SK-N-MC (cell line): ENCODE data around the gene BRSK2.

Experiments
- DNase-seq: peaks from one replicate; pipeline ENCODE4 v3.0.0-alpha.2; 2011; ENCODE audit warnings: low read depth, low spot score
- H3K27ac ChIP-seq: fragments of 200-600 bp; sonication (generic); 2 replicates; pipeline ENCODE4 v1.5.1; 2016; ENCODE audit warnings: mixed run types
- H3K36me3 ChIP-seq: fragments of 200-600 bp; sonication (generic); 2 replicates; pipeline ENCODE4 v1.6.1; 2017; ENCODE audit warnings: antibody characterized with exemption, low read length, mixed read lengths; ENCODE audit not compliant: insufficient read depth
- H3K4me3 ChIP-seq: fragments of 200-600 bp; sonication (generic); 2 replicates; pipeline ENCODE4 v1.5.1; 2016
- H3K9ac ChIP-seq: fragments of 200-600 bp; sonication (generic); 2 replicates; pipeline ENCODE4 v1.8.0; 2017; ENCODE audit warnings: mixed run types, mixed read lengths; ENCODE audit not compliant: insufficient read length
- H3K9me3 ChIP-seq: fragments of 200-600 bp; sonication (generic); 2 replicates; pipeline ENCODE4 v1.6.1; 2017; ENCODE audit warnings: low read depth, mild to moderate bottlenecking, antibody characterized with exemption, low read length, moderate library complexity, mixed read lengths
- EZH2 ChIP-seq: fragments of 200-600 bp; sonication (generic); IDR thresholded peaks from one replicate; pipeline ENCODE4 v1.6.1; 2017; ENCODE audit warnings: antibody characterized with exemption
- FOXP2 ChIP-seq: optimal IDR thresholded peaks from 2 replicates; pipeline ENCODE3; 2011; ENCODE audit warnings: mild to moderate bottlenecking, moderate library complexity; ENCODE audit not compliant: insufficient read depth; ENCODE audit errors: extremely low read length, control extremely low read depth
- POLR2AphosphoS5 ChIP-seq: IDR thresholded peaks from 2 replicates; pipeline ENCODE4 v1.6.1; 2012; ENCODE audit warnings: mild to moderate bottlenecking, low read depth, low read length, borderline replicate concordance

Gene BRSK2

DNA sequence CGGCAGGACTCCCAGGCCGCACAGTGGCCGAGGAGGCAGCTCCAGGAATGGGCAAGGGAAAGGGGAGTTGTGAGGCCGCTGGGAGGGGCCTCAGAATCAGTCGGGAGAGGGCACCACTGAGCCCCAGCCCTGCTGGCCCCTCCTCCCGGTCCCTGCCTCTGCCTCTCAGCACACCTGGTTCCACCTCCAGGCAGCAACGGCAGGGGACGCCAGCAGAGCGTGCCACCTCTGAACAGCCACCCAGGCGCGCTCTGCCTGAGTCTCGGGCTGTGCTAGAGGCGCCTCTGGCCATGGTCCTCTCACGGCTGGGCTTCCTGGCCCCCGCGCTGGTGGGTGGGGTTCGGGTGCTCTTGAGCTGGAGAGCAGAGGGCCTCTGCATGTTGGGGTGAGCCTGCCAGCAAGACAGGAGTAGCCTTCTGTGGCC lies 63.9 kb downstream of the BRSK2 start:
- no peak for DNase-seq
- no peak overlapping the region for H3K4me3 ChIP-seq
- H3K9ac ChIP-seq = no peak overlapping the region
- no peak for TF ChIP-seq POLR2AphosphoS5
- no peak for TF ChIP-seq FOXP2
- TF ChIP-seq EZH2 = no peak
- no peaks in the 10 kb centered on the region for H3K9me3 ChIP-seq
- no peaks in the 10 kb centered on the region for H3K36me3 ChIP-seq
- no peak overlapping the region for H3K27ac ChIP-seq

DNA sequence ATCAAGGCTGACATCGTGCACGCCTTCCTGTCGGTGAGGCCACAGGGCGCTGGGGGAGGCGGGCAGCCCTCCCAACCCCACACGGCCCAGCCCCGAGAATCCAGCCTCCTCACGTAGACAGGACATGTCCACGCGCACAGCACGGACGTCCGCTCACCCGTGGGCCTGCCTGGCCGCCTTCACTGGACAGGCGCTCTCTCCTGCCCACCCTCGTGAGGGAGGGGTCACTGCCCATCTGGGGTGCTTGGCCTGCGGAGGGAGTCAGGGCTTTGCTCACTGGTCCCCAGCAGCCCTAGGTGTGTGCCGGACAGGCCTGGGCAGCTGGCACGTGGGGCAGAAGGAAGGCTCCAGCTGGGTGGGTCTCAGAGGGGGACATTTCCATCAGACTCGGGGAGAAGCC lies 64.8 kb downstream of the BRSK2 start:
- no peak for DNase-seq
- H3K27ac ChIP-seq = no peak overlapping the region
- no peaks in the 10 kb centered on the region for H3K9me3 ChIP-seq
- TF ChIP-seq EZH2 (no peak), FOXP2 (no peak), POLR2AphosphoS5 (no peak)
- H3K9ac ChIP-seq = no peak overlapping the region
- no peak overlapping the region for H3K4me3 ChIP-seq
- H3K36me3 ChIP-seq = no peaks in the 10 kb centered on the region

DNA sequence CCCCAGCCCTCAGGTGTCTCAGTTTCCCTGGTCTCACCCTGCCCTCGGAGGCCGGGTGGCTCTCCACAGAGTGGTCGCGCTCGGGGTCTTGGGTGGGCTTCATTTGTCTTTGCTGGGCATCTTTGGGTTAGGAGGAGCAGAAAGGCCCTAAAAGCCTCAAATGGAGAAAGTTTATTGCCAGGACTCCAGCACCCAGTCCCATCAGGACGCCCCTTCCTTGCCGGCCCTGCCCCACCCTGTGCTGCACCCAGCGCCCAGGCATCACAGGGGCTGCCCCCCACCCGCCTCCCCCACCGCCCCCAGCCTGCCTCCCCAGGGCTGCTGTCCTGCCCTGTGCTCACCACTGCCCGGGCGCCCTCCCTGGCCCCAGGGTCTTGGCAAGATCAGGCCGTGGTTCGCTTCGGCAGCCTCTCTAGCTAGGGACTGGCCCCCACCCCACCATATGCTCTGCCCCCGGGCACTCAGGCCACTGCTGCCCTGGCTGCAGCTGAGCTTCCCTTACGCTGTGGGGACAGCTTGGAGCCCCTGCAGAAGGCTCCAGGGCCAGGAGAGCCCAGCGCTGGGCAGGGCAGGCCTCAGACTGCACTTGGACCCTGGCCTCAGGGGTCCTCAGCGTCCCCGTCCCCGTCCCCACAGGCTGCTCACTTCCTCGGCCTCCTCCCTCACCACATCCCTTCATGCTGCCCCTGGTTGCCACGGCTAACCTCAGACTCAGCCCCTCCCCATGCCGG lies 65.5 kb downstream of the BRSK2 start:
- Histone ChIP-seq H3K9ac (no peak overlapping the region), H3K36me3 (no peaks in the 10 kb centered on the region), H3K4me3 (no peak overlapping the region), H3K27ac (no peak overlapping the region), H3K9me3 (no peaks in the 10 kb centered on the region)
- no peak for TF ChIP-seq POLR2AphosphoS5
- no peak for TF ChIP-seq FOXP2
- DNase-seq = no peak

DNA sequence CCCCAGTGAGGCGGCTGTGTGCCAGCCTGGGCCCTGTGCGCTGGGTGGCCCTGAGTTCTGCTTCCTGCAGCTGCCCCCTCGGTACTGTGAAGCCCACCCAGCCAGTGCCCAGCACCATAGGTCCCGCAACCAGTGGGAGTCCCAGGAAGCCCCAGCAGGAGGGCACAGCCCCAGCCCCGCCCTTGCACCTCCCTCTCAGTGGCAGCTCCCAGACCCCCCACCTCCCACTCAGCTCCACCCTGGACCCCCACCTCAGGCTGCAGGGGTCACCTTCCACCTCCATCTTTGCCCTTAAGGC lies 66.0 kb downstream of the BRSK2 start:
- no peak overlapping the region for H3K27ac ChIP-seq
- no peak overlapping the region for H3K4me3 ChIP-seq
- TF ChIP-seq EZH2 = no peak
- TF ChIP-seq FOXP2 = no peak
- TF ChIP-seq POLR2AphosphoS5 = no peak
- no peak overlapping the region for H3K9ac ChIP-seq
- no peaks in the 10 kb centered on the region for H3K9me3 ChIP-seq
- H3K36me3 ChIP-seq = no peaks in the 10 kb centered on the region
- no peak for DNase-seq

DNA sequence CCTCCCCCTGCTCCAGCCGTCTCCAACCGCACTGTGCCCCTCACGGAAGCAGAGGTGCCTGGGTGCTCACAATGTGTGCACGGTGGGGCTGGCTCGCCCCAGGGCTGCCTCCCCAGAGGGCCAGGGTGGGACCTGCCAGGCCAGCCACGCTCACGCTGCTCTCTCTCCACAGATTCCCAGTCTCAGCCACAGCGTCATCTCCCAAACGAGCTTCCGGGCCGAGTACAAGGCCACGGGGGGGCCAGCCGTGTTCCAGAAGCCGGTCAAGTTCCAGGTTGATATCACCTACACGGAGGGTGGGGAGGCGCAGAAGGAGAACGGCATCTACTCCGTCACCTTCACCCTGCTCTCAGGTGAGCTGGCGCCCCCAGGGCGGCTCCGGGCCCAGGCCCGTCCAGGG lies 66.4 kb downstream of the BRSK2 start:
- Histone ChIP-seq H3K36me3 (no peaks in the 10 kb centered on the region), H3K27ac (no peak overlapping the region), H3K9me3 (no peaks in the 10 kb centered on the region), H3K4me3 (no peak overlapping the region), H3K9ac (no peak overlapping the region)
- TF ChIP-seq FOXP2 = no peak
- no peak for TF ChIP-seq EZH2
- TF ChIP-seq POLR2AphosphoS5 = no peak
- no peak for DNase-seq

DNA sequence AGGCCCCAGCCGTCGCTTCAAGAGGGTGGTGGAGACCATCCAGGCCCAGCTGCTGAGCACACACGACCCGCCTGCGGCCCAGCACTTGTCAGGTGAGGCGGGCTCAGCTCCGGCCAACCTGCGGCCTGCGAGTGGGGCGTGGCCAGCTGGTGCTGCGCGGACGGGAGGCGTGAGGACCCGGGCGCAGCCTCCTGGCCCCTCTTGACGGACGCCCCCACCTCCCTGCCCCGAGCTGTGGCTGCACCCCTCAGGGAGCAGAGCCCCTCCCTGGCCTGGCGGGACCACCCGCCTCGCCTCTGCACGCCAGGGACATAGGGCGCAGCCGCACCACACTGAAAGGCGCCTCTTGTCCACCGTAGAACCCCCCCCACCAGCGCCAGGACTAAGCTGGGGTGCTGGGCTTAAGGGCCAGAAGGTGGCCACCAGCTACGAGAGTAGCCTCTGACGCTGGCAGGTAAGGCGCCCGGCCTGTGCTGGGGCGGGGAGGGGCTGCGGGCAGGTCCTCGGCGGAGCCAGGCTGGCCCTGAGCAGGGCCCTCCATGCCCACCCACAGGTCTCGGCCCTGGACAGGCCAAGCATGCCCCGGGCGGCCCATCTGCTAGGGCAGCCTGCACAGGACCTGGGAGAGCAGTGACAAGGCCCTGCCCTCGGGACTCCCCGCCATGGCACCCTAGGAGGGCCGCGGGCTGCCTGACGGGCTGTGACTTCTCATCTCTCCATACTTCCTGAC lies 67.0 kb downstream of the BRSK2 start:
- DNase-seq = no peak
- no peak overlapping the region for H3K4me3 ChIP-seq
- no peaks in the 10 kb centered on the region for H3K9me3 ChIP-seq

DNA sequence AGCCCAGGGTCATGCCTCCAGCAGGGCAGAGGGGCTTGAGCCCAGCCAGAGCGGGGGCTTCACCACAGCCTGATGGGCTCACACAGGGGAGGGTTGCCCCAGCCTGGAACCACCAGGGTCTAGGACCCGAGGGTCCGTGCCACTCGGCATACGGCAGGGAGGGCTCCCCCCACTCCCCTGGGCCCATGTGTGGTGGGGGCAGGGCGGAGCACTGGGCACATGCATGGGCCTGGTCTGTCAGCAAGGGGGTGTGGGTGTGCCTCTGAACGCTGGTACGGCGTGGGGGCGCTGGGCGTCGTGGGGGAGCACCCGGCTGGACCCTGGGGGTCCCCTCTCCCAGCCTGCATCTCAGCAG lies 67.6 kb downstream of the BRSK2 start:
- H3K9ac ChIP-seq = no peak overlapping the region
- no peaks in the 10 kb centered on the region for H3K9me3 ChIP-seq
- no peak for TF ChIP-seq POLR2AphosphoS5
- no peak overlapping the region for H3K27ac ChIP-seq
- no peaks in the 10 kb centered on the region for H3K36me3 ChIP-seq
- no peak overlapping the region for H3K4me3 ChIP-seq
- DNase-seq = no peak

More for the DNA sequence above, 67.0 kb downstream of the BRSK2 start:
- Histone ChIP-seq H3K36me3 (no peaks in the 10 kb centered on the region), H3K9ac (no peak overlapping the region), H3K27ac (no peak overlapping the region)
- TF ChIP-seq POLR2AphosphoS5 (no peak), FOXP2 (no peak), EZH2 (no peak)

DNA sequence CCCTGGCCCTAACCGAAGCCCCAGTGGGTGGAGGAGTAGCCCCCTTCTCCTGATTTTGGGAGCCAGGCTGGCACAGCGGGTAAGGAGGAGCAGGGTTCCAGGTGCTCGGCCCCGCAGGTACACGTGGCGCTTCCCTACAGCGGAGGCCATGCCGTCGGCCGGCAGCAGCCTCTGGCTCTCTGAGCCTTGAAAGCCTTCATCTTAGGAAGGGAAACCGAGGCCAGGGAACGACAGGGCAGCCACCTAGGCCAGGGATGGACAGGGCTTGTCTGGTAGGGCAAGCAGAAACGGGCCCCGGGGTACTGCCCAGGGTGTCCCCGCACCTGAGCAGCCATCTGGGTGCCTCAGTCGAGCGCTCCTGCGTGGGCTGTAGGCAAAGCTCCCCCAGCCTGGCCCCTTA lies 68.1 kb downstream of the BRSK2 start:
- Histone ChIP-seq H3K9ac (no peak overlapping the region), H3K9me3 (no peaks in the 10 kb centered on the region), H3K4me3 (no peak overlapping the region), H3K36me3 (no peaks in the 10 kb centered on the region), H3K27ac (no peak overlapping the region)
- no peak for DNase-seq
- TF ChIP-seq EZH2 (no peak), POLR2AphosphoS5 (no peak), FOXP2 (no peak)
